Stimulated activated CD8-positive, alpha-beta memory T cell treated with anti-CD3 and anti-CD28 coated beads, Interleukin-7, amount 100 ng/mL, for 1 hour (primary cell): ENCODE data around the gene OTOF.

Experiments
- DNase-seq, 2 donors: peaks; one replicate each; pipeline ENCODE4 v3.0.0-alpha.2; 2020; ENCODE audit warnings: low read depth in 2 of 2

OTOF gene

GRCh38 chr2:26477911-26478253 is at the start of gene OTOF:
TSS of gene OTOF (minus strand) at chr2:26478124.
- DNase-seq = no peak

GRCh38 chr2:26526589-26526988 is 48.7 kb upstream of the OTOF start:
- DNase-seq = no peak

DNA sequence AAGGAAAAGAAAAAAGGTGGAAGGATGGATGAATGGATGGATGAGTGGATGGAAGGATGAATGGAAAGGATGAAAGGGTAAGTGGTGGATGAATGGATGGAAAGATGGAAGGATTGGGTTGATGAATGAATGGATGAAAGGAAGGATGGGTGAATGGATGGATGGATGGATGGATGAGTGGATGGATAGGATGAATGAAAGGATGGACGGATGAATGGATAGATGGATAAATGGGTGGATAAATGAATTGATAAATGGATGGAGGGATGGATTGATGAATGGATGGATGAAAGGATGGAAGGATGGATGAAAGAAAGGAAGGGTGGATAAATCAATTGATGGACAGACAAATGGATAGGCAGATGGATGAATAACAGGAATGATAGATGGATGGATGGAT is 48.2 kb upstream of the OTOF start:
- no peak for DNase-seq

DNA sequence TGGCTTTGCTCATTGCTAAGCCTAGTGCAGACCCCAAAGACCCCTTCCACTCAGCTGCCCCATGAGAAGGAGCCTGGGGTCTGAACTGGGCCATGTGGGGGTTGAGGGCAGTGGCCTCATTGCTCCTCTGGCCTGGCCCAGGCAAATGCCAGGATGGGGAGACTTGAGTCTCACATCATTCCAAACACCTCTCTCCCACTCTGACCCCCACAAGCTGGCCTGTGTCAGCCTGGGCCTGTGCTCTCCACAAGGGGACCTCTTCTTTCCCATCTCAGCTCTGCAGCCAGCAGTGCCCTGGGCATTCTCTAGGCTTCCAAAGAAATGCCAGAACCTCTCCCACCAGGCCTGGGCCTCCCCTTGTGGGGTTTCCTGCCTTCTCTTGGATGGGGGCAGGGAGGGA is 45.8 kb upstream of the OTOF start:
- DNase-seq = no peak

DNA sequence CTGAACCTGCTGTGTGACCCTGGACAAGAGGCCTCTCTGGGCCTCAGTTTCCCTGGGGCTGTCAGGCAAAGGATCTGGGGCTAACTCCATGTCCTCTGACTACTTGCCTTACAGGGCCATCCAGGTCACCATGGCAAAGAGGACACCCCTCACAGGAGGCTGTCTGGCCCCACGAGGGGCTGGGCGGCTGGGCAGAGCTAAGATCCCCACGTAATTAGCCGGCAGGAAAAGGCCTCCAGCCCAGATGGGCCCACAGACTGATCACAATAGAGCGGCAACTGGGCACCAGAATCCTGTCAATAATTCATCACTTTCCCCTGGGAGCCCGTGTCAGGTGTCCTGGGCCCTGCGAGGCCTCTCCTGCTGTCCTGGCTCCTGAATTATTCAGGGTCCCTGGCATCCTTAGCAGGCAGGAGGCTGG is 44.8 kb upstream of the OTOF start:
- DNase-seq = no peak

DNA sequence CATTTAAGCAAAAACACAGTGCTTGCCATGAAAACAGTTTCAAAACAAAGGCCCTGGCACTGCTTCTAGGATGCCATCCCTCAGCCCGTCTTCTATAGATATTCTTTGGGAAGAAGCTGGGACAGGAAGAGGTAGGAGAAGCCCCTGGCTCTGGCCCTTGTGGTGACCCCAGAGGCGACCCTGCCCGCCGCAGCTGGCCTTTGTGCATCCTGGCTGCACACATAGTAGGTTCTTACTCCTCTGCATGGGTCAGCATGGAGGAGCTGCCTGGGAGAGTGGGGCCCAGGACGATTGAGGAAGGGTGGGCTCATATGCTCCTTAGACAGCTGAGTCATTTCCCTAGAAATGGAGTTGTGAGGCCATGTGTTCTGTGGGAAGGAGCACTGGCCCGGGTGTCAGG is 44.4 kb upstream of the OTOF start:
- DNase-seq = no peak

DNA sequence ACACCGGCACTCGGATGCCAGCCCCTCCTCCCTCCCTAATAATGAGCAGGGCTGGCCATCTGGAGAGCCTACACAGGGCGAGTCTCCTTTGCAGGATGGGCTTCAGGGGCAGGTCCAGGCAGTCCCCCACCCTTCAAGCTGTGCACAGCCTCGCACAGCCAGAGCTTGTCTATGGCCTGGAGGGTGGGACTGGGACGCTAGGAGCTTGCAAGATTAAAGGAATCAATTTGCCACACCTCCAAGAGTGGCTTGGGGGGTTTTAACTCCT is 43.9 kb upstream of the OTOF start:
- DNase-seq = no peak

- DNase-seq = no peak
These were observed 43.4 kb upstream of the OTOF start for GRCh38 chr2:26521054-26521912.

DNA sequence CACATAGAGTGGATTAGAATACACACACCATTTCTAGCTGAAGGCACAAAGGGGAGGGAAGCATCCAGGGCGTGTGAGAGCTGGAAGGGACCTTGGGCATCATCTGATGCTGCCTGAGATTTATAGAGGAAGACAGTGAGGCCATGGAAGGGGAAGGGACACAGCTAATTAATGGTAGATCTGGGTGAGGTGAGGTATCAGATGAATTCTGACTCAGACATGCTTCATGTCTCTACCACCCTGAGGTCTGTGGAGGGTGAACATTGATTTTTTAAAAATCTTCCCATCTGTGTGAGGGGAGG is 42.2 kb upstream of the OTOF start:
- DNase-seq = no peak

- no peak for DNase-seq
These were observed 41.6 kb upstream of the OTOF start for GRCh38 chr2:26519396-26520147.

GRCh38 chr2:26516781-26517180 is 38.9 kb upstream of the OTOF start:
- DNase-seq = no peak

DNA sequence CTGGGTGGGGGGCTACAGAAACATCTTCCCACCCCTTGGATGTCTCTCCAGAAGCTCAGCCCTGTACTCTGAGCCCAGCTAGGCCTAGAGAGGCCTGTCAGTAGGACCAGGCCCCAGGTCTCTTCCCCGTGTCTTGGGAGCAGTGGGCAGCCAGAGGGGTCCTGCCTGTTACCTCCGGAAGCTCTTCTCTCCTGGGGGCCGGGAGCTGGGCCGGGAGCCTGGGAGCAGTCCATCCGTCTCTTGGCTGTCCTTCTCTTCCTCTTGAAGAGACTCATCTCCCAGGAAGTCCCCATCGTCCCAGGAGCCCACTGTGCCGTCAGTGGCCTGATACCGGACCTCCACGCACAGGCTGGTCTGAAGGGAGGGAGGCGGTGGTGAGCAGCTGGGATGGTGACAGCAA is 38.3 kb upstream of the OTOF start:
- DNase-seq = no peak

GRCh38 chr2:26515771-26516170 is 37.8 kb upstream of the OTOF start:
- no peak for DNase-seq

DNA sequence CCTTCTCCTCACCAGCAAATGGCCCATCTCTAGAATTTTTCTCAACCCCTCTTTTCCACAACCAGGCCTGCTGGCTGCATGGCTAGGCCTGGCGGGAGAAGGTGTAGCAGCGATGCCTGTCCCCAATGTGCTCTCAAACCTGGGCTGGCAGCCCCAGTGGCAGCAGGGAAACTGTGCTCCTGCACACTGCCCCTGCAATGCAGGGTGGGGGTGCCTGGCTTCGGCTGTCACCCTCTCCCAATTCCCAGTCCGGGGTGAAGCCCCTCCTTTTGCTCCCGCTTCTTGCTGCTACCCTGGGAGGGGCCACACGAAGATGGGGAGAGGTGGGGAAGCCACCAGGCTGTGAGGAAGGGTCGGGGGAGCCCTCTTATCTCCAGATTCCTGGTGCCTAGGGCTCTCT is 36.1 kb upstream of the OTOF start:
- no peak for DNase-seq

GRCh38 chr2:26513261-26513660 is 35.3 kb upstream of the OTOF start:
- no peak for DNase-seq

GRCh38 chr2:26511466-26511865 is 33.5 kb upstream of the OTOF start:
- no peak for DNase-seq

DNA sequence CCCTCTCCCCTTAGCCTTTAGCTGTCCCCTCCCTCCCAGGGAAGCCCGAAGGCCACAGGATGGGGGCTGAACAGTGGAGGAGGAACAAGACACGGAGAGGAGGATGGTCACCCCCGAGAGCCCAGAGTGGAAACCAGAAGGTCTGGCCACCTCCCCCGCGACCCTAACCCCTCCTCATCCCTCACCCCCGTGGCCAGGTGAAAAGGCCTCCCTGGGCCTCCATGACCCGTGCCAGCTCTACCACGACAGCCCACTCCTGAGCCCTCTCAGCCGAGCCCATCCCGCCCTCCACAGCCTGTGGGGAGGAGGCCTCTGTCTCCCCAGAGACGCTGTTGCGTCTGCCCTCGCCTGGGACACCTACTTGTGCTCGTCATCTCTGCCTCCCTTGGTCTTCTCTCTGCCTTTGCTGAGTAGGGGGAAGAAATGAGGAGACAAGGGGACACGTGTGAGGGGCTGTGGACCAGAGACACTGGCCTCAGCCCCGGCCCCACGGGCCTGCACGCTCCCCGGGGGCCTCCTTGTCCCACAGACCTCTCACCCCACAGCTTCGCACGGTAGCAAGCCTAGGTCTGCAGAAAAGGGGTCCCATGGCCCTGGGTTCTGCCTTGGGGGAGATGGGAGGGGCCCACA is 32.5 kb upstream of the OTOF start:
- DNase-seq = no peak

DNA sequence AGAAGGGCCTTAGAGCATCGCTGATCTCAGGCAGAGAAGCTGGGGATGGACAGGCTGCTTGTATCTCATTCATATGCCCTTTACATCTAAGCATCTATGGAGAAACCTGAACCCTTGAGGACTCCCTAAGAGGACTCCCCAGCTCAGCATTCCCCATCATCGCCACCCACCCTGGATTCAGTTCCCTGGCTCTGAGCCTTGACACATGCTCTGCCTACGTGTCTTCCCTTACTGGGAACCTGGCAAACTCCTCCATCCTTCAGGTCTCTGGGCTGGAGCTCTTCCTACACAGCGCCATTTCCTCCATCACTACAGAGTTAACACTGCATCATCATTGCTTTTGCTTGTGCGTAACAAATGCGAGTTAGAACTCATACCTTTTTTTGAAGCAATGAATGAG is 31.2 kb upstream of the OTOF start:
- no peak for DNase-seq

GRCh38 chr2:26507932-26508331 is 30.0 kb upstream of the OTOF start:
- DNase-seq = no peak

DNA sequence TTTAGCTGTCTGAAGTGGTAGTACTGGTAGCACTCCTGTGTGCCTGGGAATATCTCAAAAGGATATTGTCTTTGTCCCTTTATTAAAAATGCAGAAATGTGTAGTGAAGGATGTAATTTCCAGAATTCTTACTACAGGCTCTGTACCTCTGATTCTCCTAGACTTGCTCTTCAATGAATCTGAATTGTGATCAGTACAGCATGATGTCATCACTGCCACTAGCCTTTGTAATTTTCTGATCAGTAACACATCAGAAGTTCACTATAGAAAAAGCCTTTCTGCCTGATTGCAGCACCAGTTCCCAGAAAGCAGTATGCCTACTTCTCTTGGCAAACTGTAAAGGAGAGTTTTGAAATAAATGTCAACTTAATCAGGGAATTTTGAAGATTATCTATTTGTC is 29.2 kb upstream of the OTOF start:
- DNase-seq = no peak

DNA sequence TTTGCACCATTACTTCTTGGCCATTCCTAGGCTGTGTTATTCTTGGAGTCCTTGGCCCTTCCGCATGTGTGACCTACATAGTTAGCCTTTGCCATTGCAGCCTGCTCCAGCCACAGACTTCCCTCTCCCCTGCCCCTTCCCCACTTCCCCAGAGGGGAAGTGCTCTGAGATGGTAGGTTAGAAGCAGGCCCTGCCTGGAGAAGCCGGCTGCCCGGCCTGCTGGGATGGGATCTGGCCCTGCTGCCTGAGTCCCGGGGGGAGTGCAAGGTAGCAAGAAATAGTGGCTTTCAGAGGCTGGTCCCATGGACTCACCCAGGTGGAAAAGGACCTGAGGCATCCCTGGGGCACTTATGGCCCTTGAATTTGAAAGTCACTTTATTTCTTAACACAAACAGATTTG is 28.4 kb upstream of the OTOF start:
- DNase-seq = no peak

DNA sequence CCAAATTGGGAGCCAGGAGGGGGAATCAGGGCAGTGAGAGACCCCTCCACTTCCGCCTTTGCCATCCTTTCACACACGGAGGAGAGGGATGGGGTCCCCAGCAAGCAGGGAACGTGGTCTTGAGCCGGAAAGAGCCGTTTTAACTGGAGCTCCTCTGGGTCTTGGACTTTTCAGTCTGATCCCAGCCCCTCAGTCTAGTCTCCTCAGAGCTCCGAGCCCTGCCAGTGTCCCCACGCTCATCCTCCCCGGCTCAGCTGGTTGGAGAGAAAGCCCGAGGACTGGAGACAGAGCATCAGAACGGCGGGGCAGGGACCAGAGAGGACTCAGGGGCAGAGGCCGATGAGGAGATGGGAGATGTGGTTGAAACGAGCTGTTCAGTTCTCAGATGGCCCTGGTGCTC is 26.1 kb upstream of the OTOF start:
- no peak for DNase-seq

DNA sequence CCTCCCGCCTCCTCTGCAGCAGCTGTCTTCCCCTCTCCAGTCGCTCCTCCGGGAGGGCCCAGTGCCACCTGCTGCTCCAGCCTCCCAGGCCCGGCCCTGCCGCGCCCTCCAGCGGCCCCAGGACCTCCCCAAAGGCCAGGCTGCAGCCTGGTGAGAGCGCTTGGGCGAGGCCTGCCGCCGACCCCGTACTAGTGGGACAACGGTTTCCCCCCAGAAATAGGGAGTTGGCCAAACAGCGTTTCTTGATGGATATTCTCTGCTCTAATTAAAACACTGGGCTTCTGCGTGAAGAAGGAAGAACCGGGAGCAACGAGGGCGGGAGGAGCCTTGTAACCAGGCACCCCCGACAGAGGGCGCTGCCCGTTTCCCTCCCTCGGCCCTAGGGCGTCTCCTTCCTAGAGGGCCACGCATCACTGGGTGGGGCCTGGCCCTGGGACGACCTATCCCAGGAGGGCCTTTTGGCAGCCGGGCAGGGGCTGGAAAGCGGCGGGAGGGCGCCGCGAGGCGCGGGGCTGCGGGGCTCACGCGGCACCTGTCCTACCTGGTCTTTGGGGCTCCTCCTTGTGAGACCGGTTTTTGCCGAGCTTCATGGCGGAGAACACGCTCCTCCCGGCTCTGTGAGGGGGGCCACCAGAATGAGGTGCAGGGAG is 25.4 kb upstream of the OTOF start:
- DNase-seq = peak; percentile 41 to 63
